ENCODE results near the gene MUC22.

Gene MUC22

DNA sequence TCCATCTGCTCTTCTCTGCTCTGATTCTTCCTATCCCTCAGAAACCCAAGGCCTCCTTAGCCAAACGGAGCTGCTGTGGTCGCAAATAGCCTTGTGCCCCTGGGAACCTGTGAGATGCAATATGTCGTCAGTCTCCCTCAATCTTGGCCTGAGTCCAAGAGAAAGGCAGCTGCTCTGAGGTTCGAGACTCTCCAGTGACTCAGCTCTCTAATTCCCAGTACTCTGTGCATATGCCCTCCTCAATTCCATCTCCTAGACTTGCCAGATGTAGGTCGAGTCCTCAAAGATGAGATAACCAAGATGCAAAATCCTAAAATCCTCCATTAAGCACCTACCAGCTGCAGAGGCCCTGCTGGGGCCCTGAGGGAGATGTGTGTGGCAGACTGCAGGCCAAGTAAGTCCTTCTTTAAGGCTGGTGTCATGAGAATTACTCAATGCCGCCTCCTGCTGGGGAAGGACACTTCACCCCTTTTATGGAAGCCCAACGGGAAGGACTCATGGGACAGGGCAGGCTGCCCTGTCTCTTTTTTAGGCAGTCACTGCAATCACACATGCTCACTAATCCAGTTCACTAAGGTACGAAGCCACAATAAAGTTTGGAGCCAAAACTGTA is 73.6 kb downstream of the MUC22 start:
- DNase-seq, result peak; percentile 12 to 53

Measured in CD4-positive, alpha-beta T cell treated with Interferon alpha-2 for 1 hour (primary cell).